T-cell (primary cell): ENCODE data around the gene HNRNPF. TPM values are rescaled to one million over a fixed set of nuclear protein-coding genes. Genes with fewer than 3 reads are reported as not detected.

ENCODE experiments used
- ATAC-seq, 4 experiments: fragments of 200-7000 bp in 3 of 4; fragments of 150-1000 bp in 1 of 4; cut with Tn5 transposase; replicated peaks in 1 of 4; 1 replicate in 3 of 4; 2 replicates in 1 of 4; pipeline ENCODE4 v1.10.0; 2021; ENCODE audit warnings: moderate library complexity in 3 of 4, mild to moderate bottlenecking in 2 of 4, moderate number of reproducible peaks in 1 of 4
- CTCF ChIA-PET, 2 donors: fragments of 300-600 bp; sonication (Branson Sonifier 250); formaldehyde crosslinking; loops; one replicate each; lab custom pipeline; 2022; ENCODE audit warnings: antibody characterized with exemption in 2 of 2; lab: Charles Lee
- POLR2A ChIA-PET, 2 donors: fragments of 300-600 bp; sonication (Branson Sonifier 250); formaldehyde crosslinking; loops; one replicate each; lab custom pipeline; 2022; ENCODE audit warnings: antibody characterized with exemption in 2 of 2; lab: Charles Lee
- DNase-seq, 35 experiments: peaks; one replicate each; pipeline versions ENCODE4 v3.0.0 to v3.0.0-alpha.2; 2013 to 2023
- H3K27ac ChIP-seq: one replicate; pipeline ENCODE4 v1.5.1; 2013; ENCODE audit warnings: low read length
- H3K27me3 ChIP-seq, 2 experiments: replicated peaks in 1 of 2; 1 replicate in 1 of 2; 2 replicates in 1 of 2; pipeline versions ENCODE4 v1.6.1 to v1.7.0; 2013; ENCODE audit warnings: low read length in 1 of 2, mixed read lengths in 1 of 2; ENCODE audit not compliant: control insufficient read depth in 2 of 2, insufficient read depth in 2 of 2; ENCODE audit errors: extremely low read depth in 1 of 2
- H3K36me3 ChIP-seq, 2 donors: 1 replicate in 1 of 2; 2 replicates in 1 of 2; pipeline versions ENCODE4 v1.6.1 to v1.7.0; 2013; ENCODE audit warnings: low read length in 1 of 2; ENCODE audit not compliant: control insufficient read depth in 2 of 2, insufficient read depth in 1 of 2; ENCODE audit errors: extremely low read depth in 1 of 2
- H3K4me1 ChIP-seq, 2 experiments: 1 replicate in 1 of 2; 2 replicates in 1 of 2; pipeline versions ENCODE4 v1.6.1 to v1.7.0; 2013; ENCODE audit warnings: low read length in 2 of 2, mixed read lengths in 1 of 2; ENCODE audit not compliant: insufficient read depth in 2 of 2, control insufficient read depth in 1 of 2; ENCODE audit errors: extremely low read depth in 1 of 2
- H3K4me3 ChIP-seq, 2 donors: 1 replicate in 1 of 2; 2 replicates in 1 of 2; pipeline versions ENCODE4 v1.5.1 to v1.7.0; 2013; ENCODE audit warnings: mild to moderate bottlenecking in 2 of 2, low read length in 1 of 2, moderate library complexity in 1 of 2; ENCODE audit not compliant: control insufficient read depth in 1 of 2; ENCODE audit errors: extremely low read depth in 1 of 2
- H3K9me3 ChIP-seq: 2 replicates; pipeline ENCODE4 v1.7.0; 2013
- H3K27ac Mint-ChIP-seq, 2 donors: one replicate each; pipeline ENCODE4 v1.8.0; 2020 to 2021; ENCODE audit warnings: mild to moderate bottlenecking in 2 of 2, mixed read lengths in 2 of 2
- H3K27me3 Mint-ChIP-seq, 2 donors: one replicate each; pipeline ENCODE4 v1.8.0; 2021 to 2022; ENCODE audit warnings: mixed read lengths in 2 of 2
- H3K36me3 Mint-ChIP-seq: one replicate; pipeline ENCODE4 v1.8.0; 2021; ENCODE audit warnings: mixed read lengths
- H3K4me1 Mint-ChIP-seq, 3 donors: one replicate each; pipeline ENCODE4 v1.8.0; 2020 to 2022; ENCODE audit warnings: mixed read lengths in 3 of 3, mild to moderate bottlenecking in 1 of 3
- H3K4me3 Mint-ChIP-seq, 3 donors: one replicate each; pipeline ENCODE4 v1.8.0; 2020 to 2022; ENCODE audit warnings: mild to moderate bottlenecking in 3 of 3, mixed read lengths in 3 of 3, moderate library complexity in 3 of 3
- H3K9me3 Mint-ChIP-seq, 3 donors: one replicate each; pipeline ENCODE4 v1.8.0; 2020 to 2022; ENCODE audit warnings: mixed read lengths in 3 of 3
- WGBS: methylation state at CpG from one replicate; pipeline ENCODE4 v1.1.5; 2013; ENCODE audit warnings: missing lambda C conversion rate; ENCODE audit not compliant: insufficient coverage; 5-methylcytosine and 5-hydroxymethylcytosine counted together
- total RNA-seq, 35 experiments: library from RNA in 6 of 35; stranded (reverse) in 6 of 35; fragments of 120-200 nt in 1 of 35; gene quantifications; one replicate each; pipeline versions ENCODE4 v1.2.1 to v1.2.4 and lab custom pipeline; 2013 to 2026

The HNRNPF gene
- total RNA-seq, 5 donors from 2014 or later (not counting 1 experiment from before 2014, with no cell fraction given): 124 to 224 (median 206) TPM

- ChIA-PET POLR2A (interaction anchor here in 1 of 2 donors (0.6 to 1.4 kb wide), 3 partner anchors 8 to 20 kb away, joined by 4 to 5 read pairs (median 4); partner anchors contain the start of gene ZNF487), CTCF (interaction anchor here in 1 of 2 donors (0.7 to 1.1 kb wide), 3 partner anchors 10 to 16 kb away, joined by 3 to 6 read pairs (median 4); no protein-coding TSS in a partner anchor)
- Histone ChIP-seq H3K9me3 (no peaks in the 10 kb centered on the region), H3K36me3 (no peaks in the 10 kb centered on the region), H3K27me3 (no peaks in the 10 kb centered on the region), H3K27ac (peak overlapping the region; percentile 93), H3K4me1 (peaks cover 2 to 47% of the 10 kb centered on the region in 2 experiments), H3K4me3 (peak overlapping the region; percentile 66 to 74)
- H3K9me3 Mint-ChIP-seq: no peaks in the 10 kb centered on the region
- H3K27me3 Mint-ChIP-seq: no peaks in the 10 kb centered on the region
- peak overlapping the region; percentile 86 to 90 for H3K27ac Mint-ChIP-seq
- DNase-seq (no peak), ATAC-seq (no peak)
- peak overlapping the region; percentile 66 to 96 (median 74) for H3K4me3 Mint-ChIP-seq
- peaks cover 37 to 42% (median 38%) of the 10 kb centered on the region in 3 donors for H3K4me1 Mint-ChIP-seq
- 54% methylated on average over 13 of the region's 18 CpGs for WGBS
- no peaks in the 10 kb centered on the region for H3K36me3 Mint-ChIP-seq
Measured at GRCh38 chr10:43419997-43420368, 11.0 kb upstream of the HNRNPF start.

- peak overlapping the region; percentile 21 to 52 (median 24) for H3K4me3 Mint-ChIP-seq
- ATAC-seq (peak in 3 of 4 experiments; percentile 2 to 10 (median 8)), DNase-seq (peak in 22 of 35 experiments; percentile 7 to 70 (median 26))
- Histone ChIP-seq H3K4me1 (peaks cover 2 to 47% of the 10 kb centered on the region in 2 experiments), H3K36me3 (no peaks in the 10 kb centered on the region), H3K9me3 (no peaks in the 10 kb centered on the region), H3K27me3 (no peaks in the 10 kb centered on the region), H3K4me3 (no peak overlapping the region), H3K27ac (peak overlapping the region; percentile 83)
- 35% methylated on average over 7 of the region's 14 CpGs for WGBS
- POLR2A ChIA-PET: no interaction called here
- H3K27ac Mint-ChIP-seq: peak overlapping the region; percentile 91 to 93
- H3K27me3 Mint-ChIP-seq: no peaks in the 10 kb centered on the region
- CTCF ChIA-PET: no interaction called here
- H3K9me3 Mint-ChIP-seq: no peaks in the 10 kb centered on the region
- no peaks in the 10 kb centered on the region for H3K36me3 Mint-ChIP-seq
- H3K4me1 Mint-ChIP-seq: peaks cover 36 to 42% (median 37%) of the 10 kb centered on the region in 3 donors
Measured at GRCh38 chr10:43417950-43418768, 9.2 kb upstream of the HNRNPF start.

- CTCF ChIA-PET: no interaction called here
Measured at GRCh38 chr10:43415544-43415943, 6.6 kb upstream of the HNRNPF start.

GRCh38 chr10:43411536-43411935 is 2.5 kb upstream of the HNRNPF start:
- peaks cover 6 to 24% of the 10 kb centered on the region in 2 experiments for H3K4me1 ChIP-seq
- WGBS: 100% methylated on average over 1 of the region's 2 CpGs
- Mint-ChIP-seq H3K4me1 (peaks cover 9 to 25% (median 14%) of the 10 kb centered on the region in 3 donors), H3K27me3 (no peaks in the 10 kb centered on the region), H3K27ac (no peak overlapping the region), H3K9me3 (no peaks in the 10 kb centered on the region), H3K4me3 (no peak overlapping the region), H3K36me3 (no peaks in the 10 kb centered on the region)
- H3K9me3 ChIP-seq: no peaks in the 10 kb centered on the region
- no peaks in the 10 kb centered on the region for H3K36me3 ChIP-seq
- H3K4me3 ChIP-seq: no peak overlapping the region
- ChIA-PET CTCF (interaction anchor here in 1 of 2 donors (0.6 to 0.7 kb wide), 2 partner anchors 14 to 240 kb away, joined by 3 to 4 read pairs; no protein-coding TSS in a partner anchor), POLR2A (interaction anchor here in 1 of 2 donors (0.6 to 0.8 kb wide), 3 partner anchors 8 to 37 kb away, joined by 3 to 6 read pairs (median 4); partner anchors contain the start of gene ZNF487)
- ATAC-seq: no peak
- H3K27me3 ChIP-seq: no peaks in the 10 kb centered on the region
- no peak for DNase-seq
- H3K27ac ChIP-seq: no peak overlapping the region

More at GRCh38 chr10:43415544-43415943, 6.6 kb upstream of the HNRNPF start:
- H3K4me1 ChIP-seq: peaks cover 2 to 35% of the 10 kb centered on the region in 2 experiments
- DNase-seq: no peak
- H3K36me3 Mint-ChIP-seq: no peaks in the 10 kb centered on the region
- H3K4me3 ChIP-seq: no peak overlapping the region
- H3K9me3 Mint-ChIP-seq: no peaks in the 10 kb centered on the region
- WGBS: 86% methylated on average over 3 of the region's 10 CpGs
- H3K36me3 ChIP-seq: no peaks in the 10 kb centered on the region
- ATAC-seq: no peak
- H3K4me1 Mint-ChIP-seq: peaks cover 27 to 29% (median 28%) of the 10 kb centered on the region in 3 donors
- H3K27ac ChIP-seq: no peak overlapping the region
- no peak overlapping the region for H3K4me3 Mint-ChIP-seq
- no peaks in the 10 kb centered on the region for H3K9me3 ChIP-seq
- POLR2A ChIA-PET: interaction anchor here in 1 of 2 donors (0.6 kb wide), 1 partner anchor 12 kb away, joined by 6 read pairs; no protein-coding TSS in a partner anchor
- no peaks in the 10 kb centered on the region for H3K27me3 Mint-ChIP-seq
- no peaks in the 10 kb centered on the region for H3K27me3 ChIP-seq
- no peak overlapping the region for H3K27ac Mint-ChIP-seq

GRCh38 chr10:43410345-43410744 is 1.4 kb upstream of the HNRNPF start:
- POLR2A ChIA-PET: interaction anchor here in 1 of 2 donors (0.5 to 0.6 kb wide), 3 partner anchors 17 to 178 kb away, joined by 5 to 6 read pairs (median 5); no protein-coding TSS in a partner anchor
- H3K4me1 ChIP-seq: peaks cover 15 to 36% of the 10 kb centered on the region in 2 experiments
- H3K27ac Mint-ChIP-seq: peak overlapping the region; percentile 94 to 99
- no peaks in the 10 kb centered on the region for H3K36me3 ChIP-seq
- CTCF ChIA-PET: interaction anchor here (0.6 to 1.3 kb wide), 4 partner anchors 10 to 47 kb away, joined by 3 to 9 read pairs (median 4); no protein-coding TSS in a partner anchor
- peak overlapping the region; percentile 97 for H3K27ac ChIP-seq
- no peaks in the 10 kb centered on the region for H3K27me3 ChIP-seq
- H3K36me3 Mint-ChIP-seq: no peaks in the 10 kb centered on the region
- ATAC-seq: no peak
- no peaks in the 10 kb centered on the region for H3K9me3 ChIP-seq
- H3K9me3 Mint-ChIP-seq: no peaks in the 10 kb centered on the region
- DNase-seq: no peak
- H3K4me3 ChIP-seq: no peak overlapping the region
- peak overlapping the region; percentile 94 to 100 (median 97) for H3K4me3 Mint-ChIP-seq
- H3K27me3 Mint-ChIP-seq: no peaks in the 10 kb centered on the region
- 88% methylated on average over 6 of the region's 14 CpGs for WGBS
- H3K4me1 Mint-ChIP-seq: peaks cover 16 to 36% (median 22%) of the 10 kb centered on the region in 3 donors
